ENCODE data around the gene ZNF438. TPM values are rescaled to one million over a fixed set of nuclear protein-coding genes. Genes with fewer than 3 reads are reported as not detected.

The ZNF438 gene
- total and polyA plus RNA-seq, 2 of the 8 experiments (the other 6 are each of a cell fraction or from before 2014, with no cell fraction given) = 0.95 to 1.7 TPM

- no peak for FAIRE-seq
- no peak overlapping the region for H2AK5ac ChIP-seq (ENCODE audit: low read depth, low read length)
- DNase-seq (ENCODE audit: low read depth in 1 of 2, low spot score in 2 of 2) = no peak
- ChIA-PET CTCF (ENCODE audit: partially characterized antibody) (interaction anchor here (0.8 kb wide), 1 partner anchor 98 kb away, joined by 3 read pairs; no protein-coding TSS in a partner anchor), POLR2A (ENCODE audit: partially characterized antibody) (no interaction called here)
- no peaks in the 10 kb centered on the region for H4K20me1 ChIP-seq (replicated peaks in 1 of 2; ENCODE audit: control insufficient read depth in 1 of 2, insufficient read depth in 2 of 2, low read length in 2 of 2)
- no peaks in the 10 kb centered on the region; a peak in 1 of 8 replicates for H3K36me3 ChIP-seq (ENCODE audit: control insufficient read depth in 2 of 4, insufficient read depth in 4 of 4, low read length in 3 of 4)
- no peak overlapping the region for H3K9ac ChIP-seq (replicated peaks in 1 of 4; ENCODE audit: extremely low read depth in 1 of 4, low read depth in 3 of 4, low read length in 3 of 4)
- no peak overlapping the region for H3K18ac ChIP-seq (ENCODE audit: extremely low read depth, low read length)
- H3K9me3 ChIP-seq (ENCODE audit: insufficient read depth in 2 of 2, low read depth in 1 of 2, low read length in 1 of 2) = no peaks in the 10 kb centered on the region
- no peak overlapping the region for H3K4ac ChIP-seq (replicated peaks; ENCODE audit: insufficient read length, low read depth, low read length)
- no peak overlapping the region for H3K14ac ChIP-seq (ENCODE audit: insufficient read length)
- WGBS, 2 experiments (ENCODE audit: extremely low coverage in 1 of 2, insufficient coverage in 1 of 2, insufficient read length in 1 of 2, insufficient replicate concordance in 2 of 2, low coverage in 1 of 2, low lambda C conversion rate in 2 of 2, missing lambda C conversion rate in 1 of 2) = 100% methylated on average over 2 of the region's 2 CpGs; no CpG with 5 or more reads in 1 of the 2 experiments
- no peak for TF ChIP-seq ASH2L (IDR thresholded peaks at IDR 0.05; ENCODE audit: low read length)
- TF ChIP-seq SAP30 (IDR thresholded peaks at IDR 0.05; ENCODE audit: insufficient read depth, insufficient replicate concordance, low read length) = no peak
- no peak for TF ChIP-seq KDM4A (IDR thresholded peaks at IDR 0.05; ENCODE audit: low read depth, low read length, severe bottlenecking)
- TF ChIP-seq SIRT6 (IDR thresholded peaks at IDR 0.05; ENCODE audit: low read length) = no peak
- TF ChIP-seq KDM1A (IDR thresholded peaks at IDR 0.05; ENCODE audit: borderline replicate concordance, low read length) = no peak
- no peak overlapping the region for H2BK5ac ChIP-seq (ENCODE audit: low read depth, low read length)
- no peak overlapping the region for H2BK12ac ChIP-seq (ENCODE audit: low read depth, low read length)
- H2BK15ac ChIP-seq (ENCODE audit: low read length) = no peak overlapping the region
- H3K79me1 ChIP-seq (ENCODE audit: low read depth, low read length) = no peaks in the 10 kb centered on the region
- no peaks in the 10 kb centered on the region for H3K27me3 ChIP-seq (replicated peaks in 1 of 4; ENCODE audit: control insufficient read depth in 3 of 4, extremely low read depth in 1 of 4, insufficient read depth in 3 of 4, low read length in 3 of 4)
- H4K8ac ChIP-seq (ENCODE audit: extremely low read depth, insufficient read depth, low read length) = no peak overlapping the region
- no peak overlapping the region for H4K5ac ChIP-seq (ENCODE audit: insufficient read length, low read depth, low read length)
- no peak overlapping the region for H3K4me3 ChIP-seq (ENCODE audit: extremely low read depth in 1 of 4, insufficient read depth in 2 of 4, low read depth in 3 of 4, low read length in 4 of 4)
- no peak overlapping the region for H3K27ac ChIP-seq (ENCODE audit: low read depth, low read length)
- H3K23ac ChIP-seq (ENCODE audit: insufficient read length) = no peak overlapping the region
- H3K4me1 ChIP-seq (replicated peaks in 1 of 4; ENCODE audit: control insufficient read depth in 3 of 4, insufficient read depth in 4 of 4, low read length in 3 of 4) = no peaks in the 10 kb centered on the region
- no peak overlapping the region for H3K56ac ChIP-seq (replicated peaks; ENCODE audit: insufficient read length, low read depth, low read length)
- H2BK120ac ChIP-seq (replicated peaks; ENCODE audit: low read depth, low read length) = no peak overlapping the region
- no peaks in the 10 kb centered on the region for H3K23me2 ChIP-seq (ENCODE audit: low read depth, low read length)
- no peak overlapping the region for H3K4me2 ChIP-seq (ENCODE audit: insufficient read depth in 1 of 2, low read depth in 2 of 2, low read length in 2 of 2)
- H3K79me2 ChIP-seq (ENCODE audit: control insufficient read depth in 1 of 2, insufficient read depth in 2 of 2, low read length in 2 of 2) = no peaks in the 10 kb centered on the region
- no peak overlapping the region for H2BK20ac ChIP-seq (ENCODE audit: low read length)
- no peak overlapping the region for H2AFZ ChIP-seq (ENCODE audit: low read length)
- H4K91ac ChIP-seq (replicated peaks; ENCODE audit: insufficient read length, low read length) = no peak overlapping the region
These were observed 160.8 kb downstream of the ZNF438 start for GRCh38 chr10:30870896-30871295.
